GM21528 (cell line): Measurements from ENCODE around the gene KIAA1958.

ENCODE experiments used
- ATAC-seq: cut with Tn5 transposase; IDR thresholded peaks from one replicate; pipeline ENCODE4 v1.9.1; 2021; ENCODE audit warnings: mild to moderate bottlenecking, moderate library complexity; ENCODE audit not compliant: unreplicated experiment, low FRiP score

The KIAA1958 gene

GRCh38 chr9:112552229-112553056 lies 65.8 kb downstream of the KIAA1958 start:
- no peak for ATAC-seq

DNA sequence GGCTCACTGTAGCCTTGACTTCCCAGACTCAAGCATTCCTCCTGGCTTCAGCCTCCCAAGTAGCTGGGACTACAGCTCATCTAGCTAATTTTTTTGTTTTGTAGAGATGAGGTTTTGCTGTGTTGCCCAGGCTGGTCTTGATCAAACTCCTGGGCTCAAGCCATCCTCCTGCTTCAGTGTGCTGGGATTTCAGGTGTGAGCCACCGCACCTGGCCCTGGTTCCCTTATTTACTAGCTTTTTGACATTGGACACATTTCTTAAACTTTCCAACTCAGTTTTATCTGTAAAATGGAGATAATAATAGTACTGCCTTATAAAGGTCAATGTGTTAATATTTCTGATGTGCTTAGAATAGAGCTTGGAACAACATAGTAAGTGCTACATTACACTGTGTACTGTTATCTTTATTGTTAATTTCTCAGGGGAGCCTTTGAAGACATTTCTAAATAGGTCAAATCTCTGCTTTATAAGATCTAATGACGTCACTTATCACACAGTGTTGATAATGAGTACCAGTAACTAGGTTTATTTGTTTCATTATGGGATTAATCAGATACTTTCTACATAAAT lies 66.7 kb downstream of the KIAA1958 start:
- ATAC-seq: no peak

GRCh38 chr9:112554516-112554915 lies 67.9 kb downstream of the KIAA1958 start:
- ATAC-seq: no peak

DNA sequence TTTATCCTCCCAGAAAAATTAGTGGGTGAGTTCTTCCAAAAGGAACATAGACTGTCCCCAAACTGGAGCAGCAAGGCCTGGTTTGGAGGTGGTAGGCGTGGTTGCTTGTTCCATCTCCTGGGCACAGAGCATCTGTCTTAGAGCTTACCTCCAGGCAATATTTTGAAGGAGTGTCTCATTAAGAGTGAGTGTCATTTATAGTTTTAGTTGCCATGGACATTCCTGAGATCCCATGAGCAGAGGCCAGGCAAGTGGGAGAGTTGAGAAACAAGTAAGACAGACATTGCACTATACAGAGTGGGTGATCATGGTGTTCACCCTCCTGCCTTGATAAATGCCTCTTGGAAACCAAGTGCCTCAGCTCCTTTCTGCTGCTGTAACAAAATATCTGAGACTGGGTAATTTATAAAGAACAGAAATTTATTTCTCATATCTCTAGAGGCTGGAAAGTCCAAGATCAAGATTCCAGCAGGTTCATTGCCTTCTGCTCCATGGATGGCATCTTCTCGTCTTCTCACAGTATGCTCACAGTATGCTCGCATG lies 68.5 kb downstream of the KIAA1958 start:
- ATAC-seq: no peak

- no peak for ATAC-seq
These were observed 69.3 kb downstream of the KIAA1958 start for GRCh38 chr9:112555844-112556482.

DNA sequence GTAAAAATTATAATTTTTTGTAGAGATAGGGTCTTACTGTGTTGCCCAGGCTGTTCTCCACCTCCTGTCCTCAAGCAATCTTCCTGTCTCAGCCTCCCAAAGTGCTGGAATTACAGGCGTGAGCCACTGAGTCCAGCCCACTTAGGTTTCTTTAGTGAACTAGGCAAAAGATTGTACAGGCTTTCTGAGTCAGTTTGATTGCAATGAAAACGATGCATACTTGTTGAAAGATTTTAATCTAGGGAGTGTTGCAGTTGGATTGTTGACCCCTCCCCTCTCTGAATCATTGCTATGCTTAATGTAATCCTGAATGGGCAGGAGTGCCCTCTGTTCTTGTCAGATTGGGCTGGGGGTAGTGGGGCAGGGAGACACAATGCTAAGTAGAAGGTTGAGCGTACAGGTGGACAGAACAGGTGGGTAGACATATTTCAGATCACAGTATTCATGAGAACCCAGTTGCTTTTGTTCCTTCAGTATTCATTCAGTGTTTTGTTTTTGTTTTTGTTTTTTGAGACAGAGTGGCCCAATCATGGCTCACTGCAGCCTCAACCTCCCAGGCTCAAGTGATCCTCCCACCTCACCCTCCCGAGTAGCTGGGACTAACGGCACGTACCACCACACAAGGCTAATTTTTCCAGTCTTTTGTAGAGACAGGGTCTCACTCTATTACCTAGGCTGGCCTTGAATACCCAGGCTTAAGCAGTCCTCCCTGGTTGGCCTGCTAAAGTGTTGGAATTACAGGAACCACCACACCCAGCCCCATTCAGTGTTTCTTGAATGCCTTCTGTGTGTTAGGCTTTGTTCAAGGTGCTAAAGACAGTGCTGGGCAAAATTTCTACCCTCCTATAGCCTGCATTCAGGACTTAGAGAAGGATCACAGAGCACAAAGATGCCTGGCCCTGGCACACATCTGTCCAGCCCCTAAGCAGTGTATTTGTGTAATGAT lies 70.1 kb downstream of the KIAA1958 start:
- no peak for ATAC-seq

GRCh38 chr9:112558476-112558875 lies 71.8 kb downstream of the KIAA1958 start:
- no peak for ATAC-seq

GRCh38 chr9:112558978-112559377 lies 72.4 kb downstream of the KIAA1958 start:
- no peak for ATAC-seq

DNA sequence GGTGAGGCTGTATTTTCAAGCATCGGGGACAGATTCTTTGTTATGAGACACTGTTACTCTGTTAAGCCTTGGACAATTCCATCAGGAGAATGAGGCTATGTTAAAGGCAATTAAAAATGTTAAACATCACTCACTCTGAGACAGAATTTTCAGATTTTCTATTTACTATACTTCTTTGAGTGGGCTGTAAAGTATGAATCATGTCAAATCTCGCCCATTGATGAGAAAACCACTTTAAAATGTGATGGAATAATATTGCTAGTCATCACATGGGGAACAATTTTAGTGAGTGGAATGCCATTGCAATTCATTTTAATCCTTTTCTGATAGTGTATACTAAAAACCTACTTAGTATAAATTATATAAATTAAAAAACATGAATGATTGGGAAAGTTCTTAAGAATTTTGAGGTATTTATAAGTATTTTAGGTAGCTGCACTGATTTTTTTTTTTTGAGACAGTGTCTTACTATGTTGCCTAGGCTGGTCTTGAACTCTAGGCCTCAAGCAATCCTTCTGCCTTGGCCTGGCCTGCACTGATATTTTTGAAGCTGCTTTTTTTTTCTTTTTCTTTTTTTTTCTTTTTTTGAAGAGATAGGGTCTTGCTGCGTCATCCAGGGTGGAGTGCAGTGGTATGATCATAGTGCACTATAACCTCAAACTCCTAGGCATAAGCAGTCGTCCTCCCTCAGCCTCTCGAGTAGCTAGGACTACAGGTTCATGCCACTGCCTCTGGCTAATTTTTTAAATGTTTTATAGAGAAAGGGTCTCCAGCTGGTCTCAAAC lies 73.2 kb downstream of the KIAA1958 start:
- ATAC-seq: no peak

DNA sequence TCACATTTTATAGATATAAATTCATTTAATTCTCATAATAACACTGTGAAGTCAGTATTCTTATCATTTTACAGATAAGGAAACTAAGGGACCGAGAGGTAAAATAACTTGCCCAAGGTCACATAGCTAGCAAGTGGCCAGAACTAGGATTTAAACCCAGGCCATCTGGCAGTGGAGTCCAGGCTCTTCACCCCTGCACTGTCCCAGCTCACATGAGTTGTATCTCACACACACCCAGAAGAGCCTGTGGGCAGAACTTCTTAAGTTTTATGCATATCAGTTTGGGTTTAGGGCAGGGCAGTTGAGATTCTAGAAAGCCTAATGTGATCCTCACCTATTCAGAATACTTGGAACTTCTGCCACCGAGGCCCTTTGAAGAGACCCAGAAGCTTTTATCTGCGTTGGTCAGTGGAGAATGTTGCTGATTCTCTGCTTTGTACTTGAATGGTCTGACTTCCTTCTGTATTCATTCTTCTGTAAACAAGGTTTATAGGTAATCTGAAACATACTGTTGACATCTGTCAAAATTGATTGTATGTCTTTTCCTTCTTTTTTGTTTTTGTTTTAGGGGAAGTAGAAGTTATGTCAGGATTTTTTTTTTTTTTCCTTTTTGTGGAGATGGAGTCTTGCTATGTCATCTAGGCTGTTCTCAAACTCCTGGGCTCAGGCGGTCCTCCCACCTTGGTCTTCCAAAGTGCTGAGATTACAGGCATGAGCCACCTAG lies 75.8 kb downstream of the KIAA1958 start:
- no peak for ATAC-seq

- ATAC-seq: no peak
These were observed 82.6 kb downstream of the KIAA1958 start for GRCh38 chr9:112569186-112569585.

DNA sequence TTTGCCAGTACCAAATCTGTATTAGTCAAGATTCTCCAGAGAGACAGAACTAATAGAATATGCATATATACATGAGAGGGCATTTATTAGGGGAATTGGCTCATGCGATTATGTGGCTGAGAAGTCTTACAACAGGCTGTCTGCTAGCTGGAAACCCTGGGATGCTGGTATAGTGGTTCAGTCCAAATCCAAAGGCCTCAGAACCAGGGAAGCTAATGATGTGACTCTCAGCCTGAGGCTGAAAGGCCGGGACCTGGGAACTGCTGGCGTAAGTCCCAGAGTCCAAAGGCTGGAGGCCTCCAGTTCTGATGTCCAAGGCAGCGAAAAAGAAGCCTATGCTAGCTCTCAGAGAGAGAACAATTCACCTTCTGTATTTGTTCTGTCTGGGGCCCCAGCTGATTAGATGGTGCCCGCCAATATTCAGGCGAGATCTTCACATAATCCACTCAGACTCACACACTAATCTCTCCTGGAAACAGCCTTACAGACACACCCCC lies 84.1 kb downstream of the KIAA1958 start:
- ATAC-seq: no peak

GRCh38 chr9:112571624-112572355 lies 85.2 kb downstream of the KIAA1958 start:
- no peak for ATAC-seq

GRCh38 chr9:112572416-112572815 lies 85.8 kb downstream of the KIAA1958 start:
- no peak for ATAC-seq

DNA sequence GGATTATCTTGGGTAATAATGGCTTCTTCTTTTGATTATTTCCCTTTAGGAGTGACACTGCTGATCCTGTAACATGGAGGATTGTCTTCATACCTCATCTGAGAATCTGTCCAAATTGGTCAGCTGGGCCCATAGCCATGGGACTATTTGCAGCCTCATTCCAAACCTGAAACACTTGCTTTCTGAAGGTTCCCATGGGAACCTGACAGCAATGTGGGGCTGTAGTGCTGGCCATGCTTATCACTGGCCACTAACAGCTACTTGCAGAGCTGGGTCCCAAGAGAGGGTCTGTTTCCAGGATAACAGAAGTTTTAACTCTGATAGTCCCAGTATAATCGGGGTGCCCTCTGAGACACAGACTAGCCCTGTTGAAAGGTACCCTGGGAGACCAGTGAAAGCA lies 87.4 kb downstream of the KIAA1958 start:
- ATAC-seq: no peak

GRCh38 chr9:112575107-112575506 lies 88.5 kb downstream of the KIAA1958 start:
- no peak for ATAC-seq

DNA sequence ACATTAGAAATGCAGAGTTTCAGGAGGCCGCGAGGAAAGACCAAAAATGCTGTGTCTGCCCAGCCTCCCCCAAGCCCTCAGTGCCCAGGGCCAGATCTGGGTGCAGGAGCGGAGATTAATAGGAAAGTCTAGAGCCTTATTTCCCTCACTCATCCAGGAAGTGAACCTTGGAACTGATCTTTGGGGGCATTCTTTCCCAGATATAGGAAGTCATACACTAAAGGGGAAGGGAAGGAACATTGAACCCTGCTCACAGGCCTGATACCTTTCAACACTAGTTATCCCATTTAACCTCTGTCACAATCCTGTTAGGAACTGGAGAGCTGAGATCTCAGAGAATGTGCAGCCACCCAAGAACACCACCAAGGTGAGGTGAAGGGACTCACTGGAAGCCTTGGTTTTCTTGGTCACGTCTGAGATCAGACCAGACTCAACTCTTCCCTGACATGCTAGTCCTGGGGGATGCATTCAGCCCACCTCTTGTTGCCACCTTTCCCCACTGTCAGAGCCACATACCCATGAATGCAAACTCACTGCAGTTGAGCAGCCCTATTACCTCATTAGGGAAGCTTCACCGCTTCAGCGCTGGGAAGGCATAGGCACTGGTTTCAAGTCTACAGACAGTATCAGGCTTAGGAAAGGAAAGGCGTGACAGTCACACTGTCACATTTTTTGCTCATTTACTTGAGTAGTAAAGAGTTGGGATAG lies 95.0 kb downstream of the KIAA1958 start:
- no peak for ATAC-seq
